Hepatocyte (in vitro differentiated cells): ENCODE data around the gene FBF1. TPM values are rescaled to one million over a fixed set of nuclear protein-coding genes. Genes with fewer than 3 reads are reported as not detected.

ENCODE experiments used
- DNase-seq: peaks from one replicate; pipeline ENCODE4 v3.0.0-alpha.2; 2016; ENCODE audit warnings: low spot score
- H2AFZ ChIP-seq: fragments of 200-600 bp; sonication (generic); 2 replicates; pipeline ENCODE4 v1.6.0; 2016; ENCODE audit warnings: antibody characterized with exemption, mild to moderate bottlenecking
- H3K27ac ChIP-seq: fragments of 200-600 bp; sonication (generic); 2 replicates; pipeline ENCODE4 v1.5.1; 2016; ENCODE audit warnings: mild to moderate bottlenecking
- H3K27me3 ChIP-seq: fragments of 200-600 bp; sonication (generic); 2 replicates; pipeline ENCODE4 v1.6.1; 2016
- H3K36me3 ChIP-seq: fragments of 200-600 bp; sonication (generic); replicated peaks from 2 replicates; pipeline ENCODE4 v1.5.1; 2016; ENCODE audit warnings: low read depth; ENCODE audit not compliant: insufficient read depth
- H3K4me1 ChIP-seq: fragments of 200-600 bp; sonication (generic); 2 replicates; pipeline ENCODE4 v1.5.1; 2016; ENCODE audit warnings: mild to moderate bottlenecking, moderate library complexity; ENCODE audit not compliant: insufficient read depth
- H3K4me2 ChIP-seq: fragments of 200-600 bp; sonication (generic); 2 replicates; pipeline ENCODE4 v1.6.0; 2016
- H3K4me3 ChIP-seq: fragments of 200-600 bp; sonication (generic); 2 replicates; pipeline ENCODE4 v1.5.1; 2016; ENCODE audit warnings: mild to moderate bottlenecking
- H3K79me2 ChIP-seq: fragments of 200-600 bp; sonication (generic); 2 replicates; pipeline ENCODE4 v1.6.0; 2017; ENCODE audit warnings: mild to moderate bottlenecking
- H3K9me2 ChIP-seq: fragments of 200-600 bp; sonication (generic); replicated peaks from 2 replicates; pipeline ENCODE4 v1.6.0; 2017; ENCODE audit warnings: mild to moderate bottlenecking; ENCODE audit not compliant: insufficient read depth
- H3K9me3 ChIP-seq: fragments of 200-600 bp; sonication (generic); 2 replicates; pipeline ENCODE4 v1.5.1; 2016; ENCODE audit warnings: low read depth, mild to moderate bottlenecking
- H4K20me1 ChIP-seq: fragments of 200-600 bp; sonication (generic); 2 replicates; pipeline ENCODE4 v1.6.0; 2016; ENCODE audit warnings: mild to moderate bottlenecking; ENCODE audit not compliant: insufficient read depth, poor library complexity, severe bottlenecking
- CTCF ChIP-seq: fragments of 200-600 bp; sonication (generic); IDR thresholded peaks from 2 replicates; pipeline ENCODE4 v1.5.1; 2016; ENCODE audit warnings: antibody characterized with exemption, mild to moderate bottlenecking; ENCODE audit not compliant: poor library complexity
- EZH2 ChIP-seq: fragments of 200-600 bp; sonication (generic); IDR thresholded peaks from 2 replicates; pipeline ENCODE4 v1.6.1; 2016; ENCODE audit warnings: antibody characterized with exemption, mild to moderate bottlenecking, borderline replicate concordance
- EZH2phosphoT487 ChIP-seq: fragments of 200-600 bp; sonication (generic); IDR thresholded peaks from one replicate; pipeline ENCODE4 v1.6.1; 2018; ENCODE audit warnings: antibody characterized with exemption, mild to moderate bottlenecking, low read depth, moderate library complexity; ENCODE audit not compliant: unreplicated experiment, severe bottlenecking
- WGBS: methylation state at CpG from one replicate; pipeline ENCODE4 v1.1.6; 2016; ENCODE audit warnings: low lambda C conversion rate; ENCODE audit errors: missing lambda C conversion rate; 5-methylcytosine and 5-hydroxymethylcytosine counted together
- polyA plus RNA-seq: library from polyadenylated mRNA; unstranded; fragments of >200 nt; fragmentation: Nextera tagmentation; extraction: Ambion mirVana; gene quantifications from 2 replicates; pipeline ENCODE4 v1.2.1, GENCODE V29; 2016
- total RNA-seq: library from RNA; depleted of rRNA; stranded (reverse); fragments of >200 nt; gene quantifications from 2 replicates; pipeline ENCODE4 v1.2.3, GENCODE V29; 2014

Gene FBF1
- total and polyA plus RNA-seq, 2 experiments from 2014 or later: 6.1 to 9.7 TPM

GRCh38 chr17:75878174-75878998, 62.5 kb downstream of the FBF1 start, which contains the start of gene TRIM47:
Gene TRIM47 (minus strand): TSS chr17:75878581. CDS start chr17:75878548, 33 bp downstream.
- peak; percentile 71 for DNase-seq
- H3K36me3 ChIP-seq: no peaks in the 10 kb centered on the region
- no peaks in the 10 kb centered on the region for H3K79me2 ChIP-seq
- no peaks in the 10 kb centered on the region for H3K9me2 ChIP-seq
- H3K27me3 ChIP-seq: peaks cover 9% of the 10 kb centered on the region
- H3K4me3 ChIP-seq: peak within 1 kb of the TSS; percentile 26
- H3K4me1 ChIP-seq: peaks cover 13% of the 10 kb centered on the region
- H4K20me1 ChIP-seq: no peaks in the 10 kb centered on the region
- H2AFZ ChIP-seq: peak within 1 kb of the TSS; percentile 28
- 5% methylated on average over 26 of the region's 87 CpGs for WGBS
- peak within 1 kb of the TSS; percentile 80 for H3K4me2 ChIP-seq
- TF ChIP-seq CTCF: peak; percentile 14
- no peak for TF ChIP-seq EZH2phosphoT487
- no peak for TF ChIP-seq EZH2
- H3K9me3 ChIP-seq: no peaks in the 10 kb centered on the region
- peak within 1 kb of the TSS; percentile 71 for H3K27ac ChIP-seq

GRCh38 chr17:75877752-75878173, 63.1 kb downstream of the FBF1 start:
- WGBS: under 1% methylated on average over 47 of the region's 56 CpGs
- TF ChIP-seq EZH2 (no peak), CTCF (peak; percentile 43), EZH2phosphoT487 (no peak)
- peak overlapping the region; percentile 80 for H3K4me2 ChIP-seq
- peak; percentile 92 for DNase-seq
- H2AFZ ChIP-seq: peak overlapping the region; percentile 28
- peaks cover 9% of the 10 kb centered on the region for H3K27me3 ChIP-seq
- peaks cover 18% of the 10 kb centered on the region for H3K4me1 ChIP-seq
- peak overlapping the region; percentile 71 for H3K27ac ChIP-seq
- H4K20me1 ChIP-seq: no peaks in the 10 kb centered on the region
- H3K9me3 ChIP-seq: no peaks in the 10 kb centered on the region
- H3K79me2 ChIP-seq: no peaks in the 10 kb centered on the region
- H3K36me3 ChIP-seq: no peaks in the 10 kb centered on the region
- H3K9me2 ChIP-seq: no peaks in the 10 kb centered on the region
- H3K4me3 ChIP-seq: peak overlapping the region; percentile 26

- DNase-seq: peak; percentile 89
- Histone ChIP-seq H3K4me1 (peaks cover 22% of the 10 kb centered on the region), H3K9me2 (no peaks in the 10 kb centered on the region), H3K27me3 (peaks cover 9% of the 10 kb centered on the region), H3K9me3 (no peaks in the 10 kb centered on the region), H3K4me2 (peak overlapping the region; percentile 80), H2AFZ (no peak overlapping the region), H3K79me2 (no peaks in the 10 kb centered on the region), H3K36me3 (no peaks in the 10 kb centered on the region), H4K20me1 (no peaks in the 10 kb centered on the region), H3K27ac (peak overlapping the region; percentile 85), H3K4me3 (peak overlapping the region; percentile 26)
- TF ChIP-seq EZH2phosphoT487 (no peak), CTCF (peak; percentile 10)
- WGBS: 24% methylated on average over 36 of the region's 41 CpGs
Observed at GRCh38 chr17:75876938-75877751, 63.7 kb downstream of the FBF1 start.
